Left colon (tissue), 2 donors: ENCODE data around the gene POLR2E. TPM values are rescaled to one million over a fixed set of nuclear protein-coding genes. Genes with fewer than 3 reads are reported as not detected.

Experiments
- ATAC-seq: fragments of 200-7000 bp; cut with Tn5 transposase; one replicate; pipeline ENCODE4 v1.9.1; 2020; ENCODE audit warnings: mild to moderate bottlenecking, moderate library complexity
- DNase-seq, 2 donors: peaks; one replicate each; pipeline ENCODE4 v3.0.0-alpha.2; 2020
- intact Hi-C, 2 donors: fragments of 100-400 bp; cut with DNase I in 1 of 2; cut with micrococcal nuclease in 1 of 2; formaldehyde crosslinking; loops; one replicate each; pipeline versions ENCODE4 v1.11.2 to v1.14.0; 2022; cut with DNase I, micrococcal nuclease
- total RNA-seq, 2 donors: library from RNA; stranded (reverse); fragmentation: NEBNext Ultra II Directional; extraction: Animal tissue kit (Norgen Biotek cat#: 25700); gene quantifications; one replicate each; pipeline ENCODE4 v1.2.1, GENCODE V29; 2021
- donor health status: DM: no; HTN: no; CAD: no.
- donor health status: DM: yes; HTN: yes; CAD: no.

POLR2E gene
- total RNA-seq, 2 donors from 2014 or later = 116 to 141 TPM

DNA sequence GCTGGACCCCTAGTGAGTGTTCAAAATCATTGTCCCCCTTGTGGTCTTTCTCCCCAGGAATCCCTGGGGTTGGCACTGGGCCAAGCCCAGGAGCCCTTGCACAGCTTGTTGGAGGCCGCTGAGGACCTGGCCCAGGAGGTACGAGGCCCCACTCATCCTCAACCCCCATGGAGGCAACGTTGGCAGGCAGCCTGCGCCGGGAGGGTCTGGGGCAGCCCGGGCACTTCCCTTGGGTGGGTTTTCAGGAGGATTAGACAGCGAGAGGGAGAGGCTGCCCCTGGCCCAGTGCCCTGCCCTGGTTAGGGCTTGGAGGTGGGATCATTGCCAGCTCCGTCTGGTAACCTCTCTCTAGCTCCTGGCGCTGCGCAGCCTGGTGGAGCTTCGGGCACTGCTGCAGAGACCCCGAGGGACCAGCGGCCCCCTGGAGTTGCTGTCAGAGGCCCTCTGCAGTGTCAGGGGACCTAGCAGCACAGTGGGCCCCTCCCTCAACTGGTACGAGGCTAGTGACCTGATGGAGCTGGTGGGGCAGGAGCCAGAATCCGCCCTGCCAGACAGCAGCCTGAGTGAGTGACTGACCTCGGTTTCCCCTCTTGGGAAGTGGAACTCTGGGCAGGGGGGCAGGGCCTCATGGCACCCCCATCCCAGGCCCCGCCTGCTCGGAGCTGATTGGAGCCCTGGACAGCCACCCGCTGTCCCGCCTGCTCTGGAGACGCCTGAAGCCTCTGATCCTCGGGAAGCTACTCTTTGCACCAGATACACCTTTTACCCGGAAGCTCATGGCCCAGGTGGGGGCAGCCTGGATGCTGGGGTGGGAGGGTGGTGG is 52.3 kb downstream of the POLR2E start:
- DNase-seq (peak; percentile 72 to 78), ATAC-seq (peak; percentile 16)
- intact Hi-C loops = no loop called here

GRCh38 chr19:1041835-1042685 is 53.1 kb downstream of the POLR2E start:
- ATAC-seq (peak; percentile 73), DNase-seq (peak; percentile 92 to 95)
- intact Hi-C loops = no loop called here

DNA sequence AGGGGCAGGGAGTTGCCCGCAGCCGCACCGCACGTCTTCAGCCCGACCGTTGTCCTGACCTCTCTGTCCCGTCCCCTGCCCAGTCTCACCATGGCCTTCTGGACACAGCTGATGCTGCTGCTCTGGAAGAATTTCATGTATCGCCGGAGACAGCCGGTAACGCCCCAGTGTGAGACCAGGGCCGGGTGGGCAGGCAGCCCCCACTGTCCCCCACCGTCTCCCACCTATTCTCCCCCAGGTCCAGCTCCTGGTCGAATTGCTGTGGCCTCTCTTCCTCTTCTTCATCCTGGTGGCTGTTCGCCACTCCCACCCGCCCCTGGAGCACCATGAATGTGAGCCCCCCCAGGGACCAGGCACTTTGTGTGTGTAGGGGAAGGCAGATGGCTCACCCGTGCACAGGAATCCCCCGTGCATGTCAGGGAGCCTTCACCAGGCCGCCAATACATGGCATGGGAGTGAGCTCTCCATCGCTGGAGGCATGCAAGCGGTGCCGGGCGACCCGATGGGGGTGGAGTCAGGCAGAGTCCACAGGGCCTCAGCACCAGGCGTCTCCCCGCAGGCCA is 53.8 kb downstream of the POLR2E start:
- ATAC-seq = no peak
- intact Hi-C loops = no loop called here
- DNase-seq = no peak

DNA sequence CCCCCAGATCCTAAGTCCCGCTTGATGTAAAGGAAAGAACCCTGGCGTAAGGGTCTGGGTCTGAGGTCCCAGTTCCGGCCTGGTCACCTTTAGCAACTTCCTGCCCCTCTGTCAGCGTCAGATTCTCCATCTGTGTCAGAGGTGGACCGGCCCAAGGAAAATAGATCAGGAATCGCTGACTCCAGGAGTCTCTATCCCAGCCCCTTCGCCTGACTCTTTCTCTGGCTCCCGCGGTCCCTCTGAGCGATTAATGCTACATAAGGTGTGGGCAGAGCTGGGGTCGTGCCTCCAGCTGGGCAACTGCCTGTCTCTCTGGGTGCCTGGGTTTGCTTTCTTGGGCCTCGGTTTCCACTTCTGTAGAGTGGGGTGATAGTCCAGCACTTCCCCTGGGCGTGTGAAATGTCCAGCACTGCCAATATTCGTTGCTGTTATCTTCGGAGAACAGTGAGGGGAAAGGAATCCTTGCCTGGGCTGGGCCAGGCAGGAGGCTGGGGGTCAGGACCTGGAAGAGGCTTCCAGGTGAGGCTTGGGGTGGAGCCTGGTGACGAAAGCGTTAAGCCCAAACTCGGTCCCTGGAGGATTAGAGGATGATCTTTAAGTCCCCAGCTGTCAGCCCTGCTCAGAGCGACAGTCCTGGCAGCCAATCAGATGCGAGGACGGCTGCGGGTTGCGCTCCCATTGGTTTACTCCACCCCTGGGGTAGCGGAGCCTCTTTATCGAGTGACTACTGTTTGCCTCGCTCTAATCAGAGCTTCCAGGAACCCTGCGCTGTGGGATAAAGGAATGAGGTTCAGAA is 54.5 kb downstream of the POLR2E start:
- DNase-seq (peak; percentile 91 to 95), ATAC-seq (peak; percentile 63)
- intact Hi-C loops = no loop called here

- intact Hi-C loops = no loop called here
- ATAC-seq (peak; percentile 75), DNase-seq (peak; percentile 99)
Observed at GRCh38 chr19:1039646-1040475, 55.3 kb downstream of the POLR2E start, which contains the start of gene ABCA7. Gene ABCA7, plus strand, starts transcription at chr19:1040107. Its CDS starts 1,255 bp downstream, at chr19:1041362.

DNA sequence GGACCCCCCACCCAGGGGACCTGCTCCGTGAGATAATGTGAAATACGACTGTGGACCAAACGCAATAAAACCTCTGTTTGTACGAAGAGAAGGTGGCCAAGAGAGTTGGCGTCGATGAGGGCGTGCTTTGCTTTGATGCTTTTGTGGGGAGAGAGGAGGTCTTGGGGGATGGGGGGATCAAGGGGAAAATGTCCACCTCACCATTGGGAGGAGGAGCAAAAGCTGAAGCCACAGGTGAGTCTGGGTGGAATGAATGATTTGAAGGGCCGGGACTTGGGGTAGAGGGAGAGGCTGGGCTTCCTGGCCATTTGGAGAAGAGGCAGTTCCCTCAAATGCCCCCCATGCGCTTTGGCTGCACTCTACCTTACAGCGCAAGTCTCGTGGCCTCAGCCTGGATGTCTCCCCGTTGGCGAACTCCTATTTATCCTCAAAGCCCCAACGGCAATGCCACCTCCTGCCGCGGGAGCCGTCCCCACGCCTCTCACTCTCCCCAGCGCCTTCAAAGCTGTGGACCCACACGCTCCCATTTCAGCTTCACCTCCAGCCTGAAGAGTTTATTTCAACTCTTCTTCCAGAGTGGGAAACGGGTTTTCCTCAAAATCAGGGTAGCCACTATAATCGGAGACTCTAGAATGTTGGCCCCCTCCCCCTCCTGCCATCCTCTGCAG is 56.1 kb downstream of the POLR2E start:
- no peak for ATAC-seq
- intact Hi-C loops = no loop called here
- peak in 1 of 2 donors; percentile 37 for DNase-seq

GRCh38 chr19:1037621-1038064 is 57.5 kb downstream of the POLR2E start:
- peak in 1 of 2 donors; percentile 23 for DNase-seq
- intact Hi-C loops = no loop called here
- ATAC-seq = no peak

Other genes with a start within 250 kb of the POLR2E start
- under 1 TPM in 1 of 2 donors, not detected in 1; 0.81 TPM for gene ELANE, start 243.1 kb downstream of the POLR2E start, total RNA-seq
- 100 to 1,000 TPM in 1 of 2 donors, 10 to 100 TPM in 1; 57.0 to 136 TPM for gene CFD, start 235.7 kb downstream of the POLR2E start, total RNA-seq
- gene MED16, start 202.2 kb downstream of the POLR2E start, total RNA-seq = 10 to 100 TPM; 63.1 to 70.6 TPM
- gene RNU6-9, start 201.9 kb downstream of the POLR2E start, total RNA-seq = not detected
- 10 to 100 TPM; 54.6 to 66.4 TPM for gene R3HDM4, start 182.2 kb downstream of the POLR2E start, total RNA-seq
- not detected for gene KISS1R, start 178.0 kb downstream of the POLR2E start, total RNA-seq
- gene ARID3A, start 169.3 kb downstream of the POLR2E start, total RNA-seq = 10 to 100 TPM; 10.7 to 11.6 TPM
- 10 to 100 TPM; 21.5 to 28.1 TPM for gene WDR18, start 111.0 kb downstream of the POLR2E start, total RNA-seq
- gene GRIN3B, start 95.0 kb downstream of the POLR2E start, total RNA-seq = not detected
- 100 to 1,000 TPM; 185 to 224 TPM for gene TMEM259, start 74.3 kb downstream of the POLR2E start, total RNA-seq
- gene RNU6-2, start 73.9 kb downstream of the POLR2E start, total RNA-seq = not detected
- gene CNN2, start 68.8 kb downstream of the POLR2E start, total RNA-seq = 100 to 1,000 TPM in 1 of 2 donors, 10 to 100 TPM in 1; 76.6 to 106 TPM
- 10 to 100 TPM; 23.3 to 35.1 TPM for gene ABCA7, start 55.3 kb downstream of the POLR2E start, total RNA-seq
- gene ARHGAP45, start 28.2 kb downstream of the POLR2E start, total RNA-seq = 10 to 100 TPM; 37.9 to 47.2 TPM
- 100 to 1,000 TPM; 162 to 176 TPM for gene GPX4, start 8.6 kb upstream of the POLR2E start, total RNA-seq
- gene SBNO2, start 78.9 kb upstream of the POLR2E start, total RNA-seq = 10 to 100 TPM; 58.6 to 71.9 TPM
- 10 to 100 TPM; 71.8 to 91.8 TPM for gene STK11, start 110.4 kb upstream of the POLR2E start, total RNA-seq
- gene CBARP, start 142.6 kb upstream of the POLR2E start, total RNA-seq = under 1 TPM; 0.21 to 0.50 TPM
- gene ATP5F1D, start 146.4 kb upstream of the POLR2E start, total RNA-seq = 100 to 1,000 TPM; 341 to 530 TPM
- gene MIDN, start 153.2 kb upstream of the POLR2E start, total RNA-seq = 100 to 1,000 TPM; 202 to 276 TPM
- 100 to 1,000 TPM; 220 to 267 TPM for gene CIRBP, start 174.0 kb upstream of the POLR2E start, total RNA-seq
- gene FAM174C, start 180.2 kb upstream of the POLR2E start, total RNA-seq = 10 to 100 TPM; 43.7 to 48.9 TPM
- gene EFNA2, start 190.5 kb upstream of the POLR2E start, total RNA-seq = 10 to 100 TPM; 83.8 to 85.4 TPM